Measurements from ENCODE around the gene PCMTD2.

DNA sequence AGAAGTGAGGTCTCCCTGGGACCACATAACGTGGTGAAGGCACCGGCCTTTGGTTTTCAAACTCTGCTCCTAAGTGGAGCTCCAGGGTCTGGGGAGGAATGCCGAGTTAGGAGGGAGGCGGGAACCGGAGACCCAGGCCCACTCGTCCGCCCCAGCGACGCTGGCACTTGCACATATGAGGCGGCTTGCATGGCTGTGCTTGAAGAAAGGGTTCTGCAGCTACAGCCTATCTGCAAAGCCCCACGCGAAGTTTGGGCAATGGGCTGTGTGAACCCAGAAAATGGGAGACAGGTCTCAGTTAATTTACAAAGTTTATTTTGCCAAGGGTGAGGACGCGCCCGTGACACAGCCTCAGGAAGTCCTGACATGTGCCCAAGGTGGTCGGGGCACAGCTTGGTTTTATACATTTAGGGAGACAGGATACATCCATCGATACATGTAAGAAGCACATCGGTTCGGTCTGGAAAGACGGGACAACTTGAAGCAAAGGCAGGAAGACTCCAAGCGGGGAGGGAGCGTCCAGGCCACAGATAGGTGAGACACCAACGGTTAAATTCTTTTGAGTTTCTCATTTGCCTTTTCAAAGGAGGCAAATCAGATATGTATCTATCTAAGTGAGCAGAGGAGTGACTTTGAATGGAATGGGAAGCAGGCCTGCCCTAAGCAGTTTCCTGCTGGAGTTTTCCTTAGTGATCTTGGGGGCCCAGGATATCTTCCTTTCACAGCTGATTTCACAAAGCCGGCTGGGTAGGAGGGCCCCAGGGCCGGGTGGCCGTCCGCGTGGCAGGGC, 782 bp upstream of the PCMTD2 start:
- TF ChIP-seq, protein P1, sequence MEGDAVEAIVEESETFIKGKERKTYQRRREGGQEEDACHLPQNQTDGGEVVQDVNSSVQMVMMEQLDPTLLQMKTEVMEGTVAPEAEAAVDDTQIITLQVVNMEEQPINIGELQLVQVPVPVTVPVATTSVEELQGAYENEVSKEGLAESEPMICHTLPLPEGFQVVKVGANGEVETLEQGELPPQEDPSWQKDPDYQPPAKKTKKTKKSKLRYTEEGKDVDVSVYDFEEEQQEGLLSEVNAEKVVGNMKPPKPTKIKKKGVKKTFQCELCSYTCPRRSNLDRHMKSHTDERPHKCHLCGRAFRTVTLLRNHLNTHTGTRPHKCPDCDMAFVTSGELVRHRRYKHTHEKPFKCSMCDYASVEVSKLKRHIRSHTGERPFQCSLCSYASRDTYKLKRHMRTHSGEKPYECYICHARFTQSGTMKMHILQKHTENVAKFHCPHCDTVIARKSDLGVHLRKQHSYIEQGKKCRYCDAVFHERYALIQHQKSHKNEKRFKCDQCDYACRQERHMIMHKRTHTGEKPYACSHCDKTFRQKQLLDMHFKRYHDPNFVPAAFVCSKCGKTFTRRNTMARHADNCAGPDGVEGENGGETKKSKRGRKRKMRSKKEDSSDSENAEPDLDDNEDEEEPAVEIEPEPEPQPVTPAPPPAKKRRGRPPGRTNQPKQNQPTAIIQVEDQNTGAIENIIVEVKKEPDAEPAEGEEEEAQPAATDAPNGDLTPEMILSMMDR (conservative IDR thresholded peaks at IDR 0.05; ENCODE audit: low read length): no peak
- TF ChIP-seq EZH2phosphoT487 (IDR thresholded peaks at IDR 0.05; ENCODE audit: borderline replicate concordance, low read depth, low read length): no peak

Measured in OCI-LY7 (cell line).